GM19035 (cell line): ENCODE results near the gene ELP2.

ENCODE experiments used
- ATAC-seq: cut with Tn5 transposase; IDR thresholded peaks from one replicate; pipeline ENCODE4 v1.9.1; 2021; ENCODE audit not compliant: unreplicated experiment

The ELP2 gene

GRCh38 chr18:36212301-36213171, 82.8 kb downstream of the ELP2 start:
- no peak for ATAC-seq

DNA sequence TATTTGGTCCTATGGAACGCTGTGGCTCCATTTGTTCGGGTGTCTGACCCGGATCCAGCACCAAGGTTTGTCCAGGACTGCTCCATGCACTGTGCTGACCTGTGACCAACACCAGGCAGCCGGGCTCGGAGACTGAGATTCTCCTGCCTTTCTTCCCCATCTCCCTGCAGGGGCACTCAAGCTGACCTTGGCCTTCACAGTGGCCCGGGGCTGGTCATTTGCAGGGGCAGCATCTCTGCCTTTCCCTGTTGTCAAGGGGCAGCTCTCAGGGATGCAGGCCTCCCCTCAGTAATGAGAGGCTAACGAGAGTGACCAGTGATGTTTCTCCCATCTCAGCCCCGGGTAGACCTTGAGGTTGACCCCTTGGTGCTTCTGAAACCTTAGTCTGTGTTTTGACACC, 85.1 kb downstream of the ELP2 start:
- ATAC-seq = no peak

DNA sequence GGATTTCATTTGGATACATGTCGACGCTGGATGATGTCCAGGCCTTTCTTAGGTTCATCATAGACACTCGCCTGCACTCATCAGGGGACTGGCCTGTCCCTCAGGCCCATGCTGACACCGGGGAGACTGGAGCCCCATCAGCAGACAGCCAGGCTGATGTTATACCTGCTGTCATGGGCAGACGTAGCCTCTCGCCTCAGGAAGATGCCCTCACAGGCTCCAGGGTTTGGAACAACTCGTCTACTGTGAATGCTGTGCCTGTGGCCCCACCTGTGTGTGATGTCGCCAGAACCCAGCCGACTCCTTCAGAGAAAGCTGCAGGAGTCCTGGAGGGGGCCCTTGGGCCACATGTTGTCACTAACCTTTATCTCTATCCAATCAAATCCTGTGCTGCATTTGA, 85.9 kb downstream of the ELP2 start:
- ATAC-seq = no peak

- no peak for ATAC-seq
These were observed 87.6 kb downstream of the ELP2 start for GRCh38 chr18:36217348-36217747.

DNA sequence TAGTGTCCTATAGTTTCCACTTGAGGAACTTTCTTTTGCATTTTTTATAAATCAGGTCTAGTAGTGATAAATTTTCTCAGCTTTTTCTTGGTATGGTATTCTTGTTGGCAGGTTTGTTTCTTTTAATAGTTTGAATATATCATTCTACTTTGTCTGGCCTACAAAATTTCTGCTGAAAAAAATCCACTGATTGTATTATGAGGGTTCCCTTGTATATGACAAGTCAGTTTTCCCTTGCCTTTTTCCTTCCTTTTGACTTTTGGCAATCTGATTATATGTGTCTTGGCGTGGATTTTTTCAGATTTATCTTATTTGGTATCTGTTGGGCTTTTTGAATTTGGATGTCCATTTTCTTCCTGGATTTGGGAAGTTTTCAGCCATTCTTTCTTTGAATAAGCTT, 99.5 kb downstream of the ELP2 start:
- ATAC-seq = no peak
